Natural killer cell (primary cell): Measurements from ENCODE around the gene IQSEC1. TPM values are rescaled to one million over a fixed set of nuclear protein-coding genes. Genes with fewer than 3 reads are reported as not detected.

Experiments
- ATAC-seq, 3 donors: fragments of 150-1000 bp in 2 of 3; fragments of 200-7000 bp in 1 of 3; cut with Tn5 transposase; 1 replicate in 1 of 3; 2 replicates in 2 of 3; pipeline ENCODE4 v1.10.0; 2021; ENCODE audit warnings: mild to moderate bottlenecking in 2 of 3, moderate library complexity in 2 of 3
- DNase-seq, 2 donors: peaks; one replicate each; pipeline versions ENCODE4 v3.0.0 to v3.0.0-alpha.2; 2013 to 2021; ENCODE audit warnings: mixed read lengths in 1 of 2
- H3K27ac ChIP-seq: one replicate; pipeline ENCODE4 v1.5.1; 2013; ENCODE audit warnings: mild to moderate bottlenecking, low read length
- H3K27me3 ChIP-seq: one replicate; pipeline ENCODE4 v1.6.1; 2013; ENCODE audit warnings: low read length; ENCODE audit not compliant: control insufficient read depth, insufficient read depth
- H3K36me3 ChIP-seq: one replicate; pipeline ENCODE4 v1.6.1; 2013; ENCODE audit warnings: low read length; ENCODE audit not compliant: control insufficient read depth, insufficient read depth
- H3K4me1 ChIP-seq: one replicate; pipeline ENCODE4 v1.6.1; 2013; ENCODE audit warnings: low read length; ENCODE audit not compliant: control insufficient read depth, insufficient read depth
- H3K4me3 ChIP-seq: one replicate; pipeline ENCODE4 v1.5.1; 2013; ENCODE audit warnings: low read length
- H3K9me3 ChIP-seq: one replicate; pipeline ENCODE4 v1.6.1; 2013; ENCODE audit warnings: low read length; ENCODE audit not compliant: control insufficient read depth, insufficient read depth
- H3K27ac Mint-ChIP-seq, 2 donors: one replicate each; pipeline ENCODE4 v1.8.0; 2022; ENCODE audit warnings: mild to moderate bottlenecking in 2 of 2, mixed read lengths in 2 of 2, moderate library complexity in 1 of 2
- H3K27me3 Mint-ChIP-seq, 2 donors: one replicate each; pipeline ENCODE4 v1.8.0; 2022; ENCODE audit warnings: low read depth in 2 of 2, mixed read lengths in 2 of 2
- H3K36me3 Mint-ChIP-seq: one replicate; pipeline ENCODE4 v1.8.0; 2022; ENCODE audit warnings: mixed read lengths
- H3K4me1 Mint-ChIP-seq, 2 donors: one replicate each; pipeline ENCODE4 v1.8.0; 2022; ENCODE audit warnings: mixed read lengths in 2 of 2
- H3K4me3 Mint-ChIP-seq: one replicate; pipeline ENCODE4 v1.8.0; 2022; ENCODE audit warnings: mild to moderate bottlenecking, moderate library complexity, mixed read lengths
- H3K9me3 Mint-ChIP-seq, 2 donors: one replicate each; pipeline ENCODE4 v1.8.0; 2022; ENCODE audit warnings: mixed read lengths in 2 of 2
- WGBS: methylation state at CpG from one replicate; pipeline ENCODE4 v1.1.7; 2013; ENCODE audit warnings: missing lambda C conversion rate; ENCODE audit not compliant: insufficient coverage; 5-methylcytosine and 5-hydroxymethylcytosine counted together
- intact Hi-C: fragments of 100-400 bp; cut with micrococcal nuclease; formaldehyde crosslinking; loops from one replicate; pipeline ENCODE4 v1.14.2; 2022
- total RNA-seq, 4 donors: library from RNA; stranded (reverse); fragments of 120-200 nt in 1 of 4; gene quantifications; one replicate each; pipeline versions ENCODE4 v1.2.3 to v1.2.4, GENCODE V29; 2013 to 2022
- TF ChIP-seq, protein P1 (sequence below): fragments of 200-600 bp; IDR thresholded peaks from one replicate; pipeline ENCODE4 v1.8.0; 2022; ENCODE audit warnings: antibody characterized with exemption

Gene IQSEC1
- total RNA-seq, 3 donors from 2014 or later (not counting 1 experiment from before 2014, with no cell fraction given): 124 to 189 (median 138) TPM

DNA sequence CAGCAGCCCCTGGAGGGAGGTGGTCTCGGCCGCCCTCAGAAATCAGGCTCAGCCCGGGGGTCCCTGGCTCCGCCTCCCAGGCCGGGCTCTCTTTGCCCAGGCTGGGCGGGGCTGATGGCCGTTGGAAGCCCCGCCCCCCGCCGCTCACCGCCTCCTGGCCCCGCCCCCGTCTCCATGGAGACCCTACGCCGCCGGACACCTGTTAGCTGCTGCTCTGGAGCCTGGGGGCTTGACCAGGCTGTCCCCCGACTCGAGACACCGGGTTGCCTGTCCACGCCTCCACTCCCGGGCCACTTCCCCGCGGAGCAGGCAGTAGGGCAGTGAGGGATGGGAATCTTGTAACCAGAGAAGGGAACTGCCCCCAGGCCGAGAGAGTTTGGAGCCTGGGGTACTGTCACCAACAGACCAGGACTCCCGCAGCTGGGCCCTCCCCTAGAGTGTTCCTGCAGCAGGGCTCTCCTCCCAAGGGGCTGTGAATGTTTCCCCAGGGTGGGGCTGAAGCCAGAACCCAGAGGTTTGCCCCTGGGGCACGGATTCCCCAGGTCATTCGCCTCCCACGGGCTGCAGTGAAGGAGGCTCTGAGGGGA, 204.1 kb downstream of the IQSEC1 start:
- Mint-ChIP-seq H3K36me3 (no peaks in the 10 kb centered on the region), H3K27me3 (peaks cover 9 to 14% of the 10 kb centered on the region in 2 donors), H3K9me3 (no peaks in the 10 kb centered on the region), H3K4me1 (peaks cover 18 to 29% of the 10 kb centered on the region in 2 donors), H3K27ac (peak overlapping the region in 1 of 2 donors; percentile 51), H3K4me3 (no peak overlapping the region)
- 20% methylated on average over 28 of the region's 28 CpGs for WGBS
- DNase-seq (peak; percentile 35 to 40), ATAC-seq (peak in 2 of 3 donors; percentile 29 to 45)
- Histone ChIP-seq H3K4me3 (peak overlapping the region; percentile 38), H3K36me3 (no peaks in the 10 kb centered on the region), H3K27me3 (peaks cover 4% of the 10 kb centered on the region), H3K4me1 (peaks cover 32% of the 10 kb centered on the region), H3K27ac (no peak overlapping the region), H3K9me3 (peaks cover 9% of the 10 kb centered on the region)
- TF ChIP-seq, protein P1, sequence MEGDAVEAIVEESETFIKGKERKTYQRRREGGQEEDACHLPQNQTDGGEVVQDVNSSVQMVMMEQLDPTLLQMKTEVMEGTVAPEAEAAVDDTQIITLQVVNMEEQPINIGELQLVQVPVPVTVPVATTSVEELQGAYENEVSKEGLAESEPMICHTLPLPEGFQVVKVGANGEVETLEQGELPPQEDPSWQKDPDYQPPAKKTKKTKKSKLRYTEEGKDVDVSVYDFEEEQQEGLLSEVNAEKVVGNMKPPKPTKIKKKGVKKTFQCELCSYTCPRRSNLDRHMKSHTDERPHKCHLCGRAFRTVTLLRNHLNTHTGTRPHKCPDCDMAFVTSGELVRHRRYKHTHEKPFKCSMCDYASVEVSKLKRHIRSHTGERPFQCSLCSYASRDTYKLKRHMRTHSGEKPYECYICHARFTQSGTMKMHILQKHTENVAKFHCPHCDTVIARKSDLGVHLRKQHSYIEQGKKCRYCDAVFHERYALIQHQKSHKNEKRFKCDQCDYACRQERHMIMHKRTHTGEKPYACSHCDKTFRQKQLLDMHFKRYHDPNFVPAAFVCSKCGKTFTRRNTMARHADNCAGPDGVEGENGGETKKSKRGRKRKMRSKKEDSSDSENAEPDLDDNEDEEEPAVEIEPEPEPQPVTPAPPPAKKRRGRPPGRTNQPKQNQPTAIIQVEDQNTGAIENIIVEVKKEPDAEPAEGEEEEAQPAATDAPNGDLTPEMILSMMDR: no peak
- intact Hi-C loops: no loop called here

DNA sequence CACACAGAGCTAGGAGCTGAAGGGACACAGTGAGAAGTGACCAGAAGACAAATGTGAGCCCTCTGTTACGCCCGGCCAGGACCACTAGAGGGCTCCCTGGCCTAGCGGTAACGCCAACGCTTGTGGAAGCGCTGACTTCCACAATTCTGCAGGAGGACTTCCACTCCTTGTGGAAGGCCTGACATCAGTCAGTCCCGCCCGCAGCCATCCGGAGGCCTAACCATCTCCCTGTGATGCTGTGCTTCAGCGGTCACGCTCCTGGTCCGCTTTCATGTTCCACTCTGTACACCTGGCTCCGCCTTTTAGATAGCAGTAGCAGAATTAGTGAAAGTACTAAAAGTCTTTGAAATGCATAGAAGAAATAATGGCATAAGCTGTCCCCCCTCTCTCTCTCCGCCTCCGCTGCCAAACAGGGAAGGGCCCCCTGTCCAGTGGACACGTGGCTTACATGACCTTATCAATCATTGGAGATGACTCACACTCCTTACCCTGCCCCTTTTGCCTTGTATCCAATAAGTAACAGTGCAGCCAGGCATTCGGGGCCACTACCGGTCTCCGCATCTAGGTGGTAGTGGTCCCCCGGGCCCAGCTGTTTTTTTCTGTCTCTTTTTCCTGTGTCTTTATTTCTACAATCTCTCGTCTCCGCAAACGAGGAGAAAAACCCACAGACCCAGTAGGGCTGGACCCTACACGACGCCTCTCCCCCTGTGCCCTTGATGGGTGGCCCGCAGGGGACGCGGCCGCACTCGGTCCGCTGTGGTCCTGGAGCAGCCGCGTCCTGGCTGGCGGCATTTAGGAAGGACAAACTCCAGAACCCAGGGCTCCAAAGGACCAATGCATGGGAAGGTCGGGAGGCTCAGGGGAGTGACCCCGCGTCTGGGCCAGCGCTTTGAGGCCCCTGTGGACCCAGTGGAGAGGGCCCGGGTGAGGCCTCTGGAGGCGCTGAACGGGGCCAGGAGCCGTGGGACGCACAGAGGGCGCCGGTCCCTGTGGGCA, 204.9 kb downstream of the IQSEC1 start:
- Mint-ChIP-seq H3K9me3 (no peaks in the 10 kb centered on the region), H3K4me1 (peaks cover 18 to 29% of the 10 kb centered on the region in 2 donors), H3K4me3 (peak overlapping the region; percentile 90), H3K27ac (peak overlapping the region; percentile 6 to 51), H3K27me3 (peaks cover 9 to 14% of the 10 kb centered on the region in 2 donors), H3K36me3 (no peaks in the 10 kb centered on the region)
- Histone ChIP-seq H3K36me3 (no peaks in the 10 kb centered on the region), H3K4me1 (peaks cover 32% of the 10 kb centered on the region), H3K27ac (no peak overlapping the region), H3K27me3 (peaks cover 4% of the 10 kb centered on the region), H3K4me3 (peak overlapping the region; percentile 38), H3K9me3 (peaks cover 9% of the 10 kb centered on the region)
- WGBS: 4% methylated on average over 44 of the region's 45 CpGs
- peak; percentile 76 to 84 (median 79) for ATAC-seq
- DNase-seq: peak; percentile 57 to 76
- intact Hi-C loops: loop anchor here (1.0 kb wide), 2 partner anchors 24 to 116 kb away; no protein-coding TSS in a partner anchor
- TF ChIP-seq, protein P1: peak; percentile 81

DNA sequence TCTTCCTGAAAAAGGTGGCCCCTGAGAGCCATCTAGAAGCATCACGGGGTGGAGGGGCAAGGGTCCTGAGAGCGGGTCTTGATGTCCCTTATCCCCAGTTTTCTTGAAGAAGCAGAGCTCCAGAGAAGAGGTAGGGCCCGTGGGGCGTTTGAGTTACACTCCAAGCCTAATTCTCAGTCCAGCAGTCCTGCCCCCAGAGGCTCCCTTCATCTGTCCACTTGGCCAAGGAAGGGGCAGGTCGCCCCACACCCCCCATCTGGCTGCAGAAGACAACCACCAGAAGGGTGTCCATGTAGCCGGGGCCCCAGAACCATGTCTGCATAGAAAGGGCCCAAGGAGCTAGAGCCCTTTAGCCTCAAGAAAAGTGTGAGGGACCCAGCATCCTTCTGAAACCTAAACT, 206.4 kb downstream of the IQSEC1 start:
- intact Hi-C loops: no loop called here
- peaks cover 18 to 29% of the 10 kb centered on the region in 2 donors for H3K4me1 Mint-ChIP-seq
- Histone ChIP-seq H3K4me3 (no peak overlapping the region), H3K36me3 (no peaks in the 10 kb centered on the region), H3K4me1 (peaks cover 32% of the 10 kb centered on the region), H3K9me3 (peaks cover 9% of the 10 kb centered on the region), H3K27ac (no peak overlapping the region), H3K27me3 (peaks cover 4% of the 10 kb centered on the region)
- no peaks in the 10 kb centered on the region for H3K9me3 Mint-ChIP-seq
- H3K4me3 Mint-ChIP-seq: no peak overlapping the region
- 86% methylated on average over 6 of the region's 6 CpGs for WGBS
- TF ChIP-seq, protein P1: no peak
- no peak for ATAC-seq
- no peaks in the 10 kb centered on the region for H3K36me3 Mint-ChIP-seq
- H3K27me3 Mint-ChIP-seq: peaks cover 9 to 14% of the 10 kb centered on the region in 2 donors
- DNase-seq: no peak
- no peak overlapping the region for H3K27ac Mint-ChIP-seq
